ENCODE data around the gene TMEM17.

GRCh38 chr2:62465039-62465740, 40.8 kb downstream of the TMEM17 start:
- TF ChIP-seq CTCF (IDR thresholded peaks at IDR 0.05) (no peak), EZH2phosphoT487 (IDR thresholded peaks at IDR 0.05) (no peak), EZH2 (IDR thresholded peaks at IDR 0.05) (no peak)

All from neural progenitor cell (in vitro differentiated cells).